VCaP (cell line): ENCODE results near the gene CES3.

Source experiments
- H3K27ac ChIP-seq: fragments of 450-650 bp; 2 replicates; pipeline ENCODE4 v1.5.1; 2017
- CTCF ChIP-seq: fragments of 450-650 bp; conservative IDR thresholded peaks from 2 replicates; pipeline ENCODE4 v1.5.1; 2017; ENCODE audit warnings: mild to moderate bottlenecking, moderate library complexity

The CES3 gene

DNA sequence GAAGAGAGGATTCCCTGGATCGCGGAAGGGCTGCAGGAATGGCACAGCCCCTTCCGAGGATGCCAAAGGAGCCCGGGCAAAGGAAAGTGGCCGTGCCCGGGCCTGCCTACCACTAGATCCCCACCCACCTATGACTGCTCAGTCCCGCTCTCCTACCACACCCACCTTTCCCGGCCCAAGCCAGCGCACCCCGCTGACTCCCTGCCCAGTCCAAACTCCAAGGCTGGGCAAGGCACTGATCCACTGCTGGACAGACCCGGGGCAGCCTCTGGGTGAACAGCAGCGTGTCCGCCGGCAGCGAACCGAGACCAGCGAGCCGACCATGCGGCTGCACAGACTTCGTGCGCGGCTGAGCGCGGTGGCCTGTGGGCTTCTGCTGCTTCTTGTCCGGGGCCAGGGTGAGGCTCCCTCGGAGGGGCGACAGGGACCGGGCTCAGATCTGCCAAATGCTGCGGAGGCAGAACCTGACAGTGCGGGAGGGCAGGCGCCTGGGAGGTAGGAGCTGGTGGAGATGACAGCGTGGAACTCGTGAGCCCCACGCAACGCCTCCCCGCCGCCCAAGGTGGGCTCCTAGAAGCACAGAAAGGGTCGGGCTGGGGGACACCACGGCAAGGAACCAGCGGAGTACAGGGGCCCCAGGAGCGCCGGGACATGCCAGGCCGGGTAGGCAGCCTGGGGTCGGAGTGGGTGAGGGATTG lies 25.6 kb upstream of the CES3 start, which contains the start of gene CES2:
Gene CES2 (plus strand): TSS at position 203 of the 698 bp plus-strand sequence. CDS start 120 bp downstream, at position 323.
- peak within 1 kb of the TSS; percentile 78 for H3K27ac ChIP-seq
- no peak for TF ChIP-seq CTCF

DNA sequence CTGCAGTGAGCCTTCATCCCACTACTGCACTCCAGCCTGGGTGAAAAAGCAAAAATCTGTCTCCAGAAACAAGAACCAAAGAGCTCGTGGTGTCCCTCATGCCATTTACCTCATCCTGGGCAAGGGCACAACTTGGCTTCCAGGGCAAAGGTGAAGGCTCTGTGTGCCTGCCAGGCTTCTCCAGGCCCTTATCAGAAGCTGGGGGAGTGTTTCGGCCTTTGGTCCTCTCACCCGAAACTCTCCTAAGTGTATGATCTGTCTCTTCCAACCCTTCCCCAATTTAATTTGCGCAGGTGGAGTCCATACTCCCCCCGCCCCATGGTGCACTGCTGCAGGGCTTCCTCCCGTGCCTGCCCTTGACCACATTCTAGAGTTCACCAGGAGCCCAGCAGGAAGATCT lies 24.6 kb upstream of the CES3 start:
- TF ChIP-seq CTCF: no peak
- no peak overlapping the region; the same call in 1 of the 2 replicates for H3K27ac ChIP-seq

- TF ChIP-seq CTCF: no peak
- peak overlapping the region; percentile 20; the same call in 1 of the 2 replicates for H3K27ac ChIP-seq
Measured at GRCh38 chr16:66936889-66937554, 24.0 kb upstream of the CES3 start.

- TF ChIP-seq CTCF: no peak
- H3K27ac ChIP-seq: peak overlapping the region; percentile 20; the same call in 1 of the 2 replicates
Measured at GRCh38 chr16:66937725-66938337, 23.2 kb upstream of the CES3 start.

DNA sequence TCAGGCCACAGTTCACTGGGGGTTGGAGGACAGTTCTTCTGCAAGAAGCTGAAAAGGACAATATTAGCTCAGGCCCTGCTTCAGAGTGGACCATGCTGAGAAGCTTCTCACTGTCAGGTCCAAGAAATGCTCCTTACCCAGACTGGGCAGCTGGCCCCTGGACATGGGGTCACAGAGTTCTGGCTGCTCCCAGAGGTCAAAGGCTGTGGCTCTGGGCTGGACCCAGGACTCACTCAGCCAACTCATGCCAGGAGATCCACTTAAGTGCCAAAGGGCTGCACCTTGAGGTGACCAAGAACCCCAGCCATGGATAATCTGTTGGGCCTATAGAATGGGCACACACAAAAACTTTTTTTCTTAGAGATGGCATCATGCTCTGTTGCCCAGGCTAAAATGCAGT lies 21.7 kb upstream of the CES3 start:
- no peak overlapping the region for H3K27ac ChIP-seq
- TF ChIP-seq CTCF: no peak

DNA sequence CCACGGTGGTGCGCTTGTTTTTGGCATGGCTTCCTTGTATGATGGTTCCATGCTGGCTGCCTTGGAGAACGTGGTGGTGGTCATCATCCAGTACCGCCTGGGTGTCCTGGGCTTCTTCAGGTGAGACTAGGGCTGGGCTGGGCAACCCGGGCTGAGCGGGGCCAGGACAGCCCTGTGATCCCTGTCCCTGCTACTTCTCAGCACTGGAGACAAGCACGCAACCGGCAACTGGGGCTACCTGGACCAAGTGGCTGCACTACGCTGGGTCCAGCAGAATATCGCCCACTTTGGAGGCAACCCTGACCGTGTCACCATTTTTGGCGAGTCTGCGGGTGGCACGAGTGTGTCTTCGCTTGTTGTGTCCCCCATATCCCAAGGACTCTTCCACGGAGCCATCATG lies 20.8 kb upstream of the CES3 start:
- no peak overlapping the region for H3K27ac ChIP-seq
- no peak for TF ChIP-seq CTCF

GRCh38 chr16:66942981-66943380 lies 18.1 kb upstream of the CES3 start:
- no peak for TF ChIP-seq CTCF
- no peak overlapping the region for H3K27ac ChIP-seq
